ENCODE measurements around the gene SMIM5. TPM values are rescaled to one million over a fixed set of nuclear protein-coding genes. Genes with fewer than 3 reads are reported as not detected.

The SMIM5 gene
- total RNA-seq, 6 experiments from 2014 or later: 0.09 TPM; not detected in 5

DNA sequence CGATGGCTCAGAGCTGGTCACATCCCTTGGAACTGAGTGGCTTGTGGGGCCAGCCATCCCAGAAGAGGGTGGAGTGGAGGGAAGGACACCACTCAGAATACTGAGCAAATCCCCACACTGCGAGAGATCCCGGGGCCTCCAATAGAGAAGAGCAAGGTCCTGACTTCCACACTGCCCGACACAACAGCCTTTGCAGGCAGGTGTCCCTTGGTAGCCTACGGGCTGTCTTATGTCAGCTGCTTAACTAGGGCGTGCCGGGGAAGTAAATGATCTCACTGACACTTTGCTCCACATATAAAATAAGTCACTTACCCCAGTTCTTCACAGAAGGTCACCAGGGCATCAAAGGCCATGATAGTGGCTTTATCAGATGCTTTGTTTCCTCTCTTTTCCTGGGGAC, 17.6 kb downstream of the SMIM5 start:
- H3K27me3 Mint-ChIP-seq (ENCODE audit: insufficient read depth): no peaks in the 10 kb centered on the region; the same call in 1 of the 2 replicates
- H3K36me3 Mint-ChIP-seq (ENCODE audit: low read depth): no peaks in the 10 kb centered on the region
- H3K27ac Mint-ChIP-seq: no peak overlapping the region
- TF ChIP-seq CTCF (IDR thresholded peaks at IDR 0.05): no peak
- no peak for DNase-seq
- no peak overlapping the region for H3K4me3 Mint-ChIP-seq
- no peaks in the 10 kb centered on the region for H3K9me3 Mint-ChIP-seq
- H3K4me1 Mint-ChIP-seq (ENCODE audit: low read depth): no peaks in the 10 kb centered on the region

GRCh38 chr17:75652341-75652740, 19.1 kb downstream of the SMIM5 start:
- no peak for TF ChIP-seq CTCF (IDR thresholded peaks at IDR 0.05)

GRCh38 chr17:75652934-75653549, 19.8 kb downstream of the SMIM5 start:
- TF ChIP-seq CTCF (IDR thresholded peaks at IDR 0.05): peak; percentile 77
- Mint-ChIP-seq H3K9me3 (no peaks in the 10 kb centered on the region), H3K27ac (no peak overlapping the region), H3K4me3 (no peak overlapping the region), H3K4me1 (ENCODE audit: low read depth) (no peaks in the 10 kb centered on the region), H3K27me3 (ENCODE audit: insufficient read depth) (no peaks in the 10 kb centered on the region), H3K36me3 (ENCODE audit: low read depth) (peaks cover 4% of the 10 kb centered on the region; the same call in 1 of the 2 replicates)
- no peak for DNase-seq

More at GRCh38 chr17:75652341-75652740, 19.1 kb downstream of the SMIM5 start:
- Mint-ChIP-seq H3K4me1 (ENCODE audit: low read depth) (no peaks in the 10 kb centered on the region), H3K27ac (no peak overlapping the region), H3K27me3 (ENCODE audit: insufficient read depth) (no peaks in the 10 kb centered on the region; the same call in 1 of the 2 replicates), H3K4me3 (no peak overlapping the region), H3K36me3 (ENCODE audit: low read depth) (0 out of 2 replicates have a peak, but pooled peaks cover 4% of the 10 kb centered on the region), H3K9me3 (no peaks in the 10 kb centered on the region)
- DNase-seq: no peak

- Mint-ChIP-seq H3K36me3 (ENCODE audit: low read depth) (peaks cover 4% of the 10 kb centered on the region; the same call in 1 of the 2 replicates), H3K9me3 (no peaks in the 10 kb centered on the region), H3K27me3 (ENCODE audit: insufficient read depth) (no peaks in the 10 kb centered on the region), H3K27ac (no peak overlapping the region), H3K4me1 (ENCODE audit: low read depth) (no peaks in the 10 kb centered on the region), H3K4me3 (no peak overlapping the region)
- no peak for DNase-seq
- TF ChIP-seq CTCF (IDR thresholded peaks at IDR 0.05): peak; percentile 42
Measured at GRCh38 chr17:75654176-75654575, 20.9 kb downstream of the SMIM5 start.

DNA sequence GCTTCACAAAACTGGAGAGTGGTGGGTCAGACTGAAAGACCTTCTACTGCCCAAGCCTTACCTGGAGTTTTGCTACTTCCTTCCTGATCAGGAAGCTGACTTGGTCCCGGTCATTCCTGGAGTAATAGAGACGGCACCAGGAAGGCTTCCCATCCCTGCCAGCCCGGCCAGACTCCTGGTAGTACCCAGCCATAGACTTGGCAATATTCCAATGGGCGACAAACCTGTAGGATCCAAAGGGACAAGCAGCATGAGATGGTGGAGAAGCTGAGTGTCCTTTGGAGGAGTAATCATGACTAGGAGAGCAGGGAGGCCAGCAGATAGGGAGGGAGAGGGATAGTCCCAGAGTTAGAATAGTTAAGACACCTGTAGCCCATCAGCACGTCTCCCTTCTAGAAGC, 25.0 kb downstream of the SMIM5 start:
- no peak overlapping the region for H3K4me3 Mint-ChIP-seq
- H3K27me3 Mint-ChIP-seq (ENCODE audit: insufficient read depth): no peaks in the 10 kb centered on the region; the same call in 1 of the 2 replicates
- H3K4me1 Mint-ChIP-seq (ENCODE audit: low read depth): no peaks in the 10 kb centered on the region
- DNase-seq: no peak
- peaks cover 9% of the 10 kb centered on the region for H3K36me3 Mint-ChIP-seq (ENCODE audit: low read depth)
- H3K9me3 Mint-ChIP-seq: no peaks in the 10 kb centered on the region
- TF ChIP-seq CTCF (IDR thresholded peaks at IDR 0.05): no peak
- H3K27ac Mint-ChIP-seq: no peak overlapping the region
